GM12875 (cell line): ENCODE measurements around the gene INVS.
A peak's percentile ranks its signal among the peaks of the same experiment; 100 is the strongest.
"Not testable (repeated sequence)": the region's sequence is repeated elsewhere in the genome, so short reads cannot be mapped to it uniquely, and the experiment has no call there.

Experiments
- H3K4me3 ChIP-seq: one replicate; pipeline ENCODE4 v1.5.1; 2011; ENCODE audit warnings: low read depth, low read length, control low read depth
- TF ChIP-seq, protein P1 (sequence below): IDR thresholded peaks from 2 replicates; pipeline ENCODE4 v1.5.1; 2011; ENCODE audit warnings: low read depth, mild to moderate bottlenecking, control low read depth, inconsistent platforms, low read length, moderate library complexity, borderline replicate concordance; ENCODE audit not compliant: insufficient read depth

The INVS gene

DNA sequence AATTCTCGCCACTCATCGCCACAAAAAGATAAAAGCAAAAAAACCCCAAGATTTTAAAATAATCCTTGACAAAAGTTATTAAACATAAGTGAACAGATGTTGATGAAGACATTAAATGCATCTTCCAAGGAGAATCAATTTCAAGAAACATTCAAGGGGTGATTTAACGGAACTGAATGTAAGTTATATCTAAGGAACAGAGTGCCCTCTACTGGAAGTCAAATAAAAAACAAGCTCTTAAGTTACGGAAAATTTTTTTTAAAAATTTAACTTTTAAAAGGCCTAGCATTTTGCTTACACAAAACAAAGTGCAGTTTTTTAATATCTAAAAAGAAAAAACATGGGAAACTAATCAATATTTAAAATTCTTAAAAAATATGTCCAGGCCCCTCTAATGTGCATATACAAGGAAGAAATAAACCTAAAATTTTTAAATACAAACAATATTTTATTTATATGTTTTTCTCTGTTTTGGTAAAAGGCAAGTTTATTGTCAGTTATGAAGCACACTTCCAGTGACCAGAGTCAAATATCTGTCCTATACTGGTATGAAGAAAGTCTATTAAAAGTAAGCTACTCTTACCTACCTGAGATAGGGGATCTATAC is 225.7 kb downstream of the INVS start:
- H3K4me3 ChIP-seq, result no peak overlapping the region
- TF ChIP-seq, protein P1, sequence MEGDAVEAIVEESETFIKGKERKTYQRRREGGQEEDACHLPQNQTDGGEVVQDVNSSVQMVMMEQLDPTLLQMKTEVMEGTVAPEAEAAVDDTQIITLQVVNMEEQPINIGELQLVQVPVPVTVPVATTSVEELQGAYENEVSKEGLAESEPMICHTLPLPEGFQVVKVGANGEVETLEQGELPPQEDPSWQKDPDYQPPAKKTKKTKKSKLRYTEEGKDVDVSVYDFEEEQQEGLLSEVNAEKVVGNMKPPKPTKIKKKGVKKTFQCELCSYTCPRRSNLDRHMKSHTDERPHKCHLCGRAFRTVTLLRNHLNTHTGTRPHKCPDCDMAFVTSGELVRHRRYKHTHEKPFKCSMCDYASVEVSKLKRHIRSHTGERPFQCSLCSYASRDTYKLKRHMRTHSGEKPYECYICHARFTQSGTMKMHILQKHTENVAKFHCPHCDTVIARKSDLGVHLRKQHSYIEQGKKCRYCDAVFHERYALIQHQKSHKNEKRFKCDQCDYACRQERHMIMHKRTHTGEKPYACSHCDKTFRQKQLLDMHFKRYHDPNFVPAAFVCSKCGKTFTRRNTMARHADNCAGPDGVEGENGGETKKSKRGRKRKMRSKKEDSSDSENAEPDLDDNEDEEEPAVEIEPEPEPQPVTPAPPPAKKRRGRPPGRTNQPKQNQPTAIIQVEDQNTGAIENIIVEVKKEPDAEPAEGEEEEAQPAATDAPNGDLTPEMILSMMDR, result peak; percentile 7; the same call in 1 of the 2 replicates

DNA sequence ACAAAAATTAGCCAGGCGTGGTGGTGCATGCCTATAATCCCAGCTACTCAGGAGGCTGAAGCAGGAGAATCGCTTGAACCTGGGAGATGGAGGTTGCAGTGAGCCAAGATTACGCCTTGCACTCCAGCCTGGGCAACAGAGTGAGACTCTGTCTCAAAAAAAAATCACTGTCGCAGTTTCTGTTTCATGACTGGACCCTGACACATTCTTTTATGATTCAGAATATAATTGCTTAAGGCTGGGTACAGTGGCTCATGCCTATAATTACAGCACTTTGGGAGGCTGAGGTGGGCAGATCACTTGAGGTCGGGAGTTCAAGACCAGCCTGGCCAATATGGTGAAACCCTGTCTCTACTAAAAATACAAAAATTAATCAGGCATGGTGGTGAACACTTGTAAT is 239.7 kb downstream of the INVS start:
- not testable (repeated sequence) for H3K4me3 ChIP-seq

DNA sequence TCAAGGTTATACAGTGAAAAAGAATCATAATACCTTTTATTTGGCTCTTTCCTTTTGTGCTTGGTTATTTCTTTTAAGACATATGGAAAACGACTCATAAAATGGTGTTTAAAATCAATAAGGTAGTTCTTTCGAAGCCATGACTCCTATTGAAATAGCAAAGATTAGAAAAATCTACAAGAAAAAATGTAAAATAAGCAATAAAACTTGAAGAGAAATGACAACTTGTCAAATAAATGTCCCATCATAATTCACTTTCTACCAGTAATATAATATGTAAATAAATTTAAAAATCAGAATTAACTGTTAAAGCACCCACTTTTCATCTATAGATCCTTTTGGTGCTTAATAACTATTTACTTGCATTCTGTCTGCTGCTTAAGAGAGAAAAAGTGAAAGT is 241.2 kb downstream of the INVS start:
- no peak overlapping the region for H3K4me3 ChIP-seq
- TF ChIP-seq, protein P1, result no peak

DNA sequence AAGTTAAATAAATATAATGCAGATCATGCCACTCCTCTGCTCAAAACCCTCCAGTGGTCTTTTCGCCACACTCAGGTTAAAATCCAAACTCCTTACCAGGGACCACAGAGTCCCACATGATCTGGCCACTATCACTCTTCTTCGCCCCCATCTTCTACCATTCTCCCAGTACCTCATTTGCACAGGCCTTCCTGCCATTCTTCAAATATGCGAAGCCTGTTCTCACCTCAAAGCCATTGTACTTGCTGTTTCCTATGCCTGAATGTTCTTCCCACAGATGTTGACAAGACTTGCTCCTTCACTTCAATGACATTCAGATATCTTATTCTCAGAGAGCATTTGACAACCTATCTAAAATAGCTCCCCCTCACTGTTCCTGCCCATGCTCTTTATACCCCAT is 242.8 kb downstream of the INVS start:
- TF ChIP-seq, protein P1, result no peak
- no peak overlapping the region for H3K4me3 ChIP-seq

GRCh38 chr9:100346836-100347235 is 247.8 kb downstream of the INVS start:
- no peak overlapping the region for H3K4me3 ChIP-seq
- TF ChIP-seq, protein P1, result no peak

- TF ChIP-seq, protein P1, result no peak
- H3K4me3 ChIP-seq, result no peak overlapping the region
Measured at GRCh38 chr9:100350188-100350587, 251.1 kb downstream of the INVS start.
